Activated CD4-positive, alpha-beta T cell treated with anti-CD3 and anti-CD28 coated beads for 36 hours (primary cell): ENCODE results near the gene MIP. TPM values are rescaled to one million over a fixed set of nuclear protein-coding genes. Genes with fewer than 3 reads are reported as not detected.

Source experiments
- ATAC-seq: fragments of 200-7000 bp; cut with Tn5 transposase; one replicate; pipeline ENCODE4 v1.10.0; 2021; ENCODE audit warnings: mild to moderate bottlenecking, moderate library complexity
- CTCF ChIA-PET: fragments of 350-600 bp; sonication (Branson Sonifier 250); formaldehyde crosslinking; loops from one replicate; lab custom pipeline; 2021; ENCODE audit warnings: antibody characterized with exemption; lab: Charles Lee
- POLR2A ChIA-PET: fragments of 350-600 bp; sonication (Branson Sonifier 250); formaldehyde crosslinking; loops from one replicate; lab custom pipeline; 2021; ENCODE audit warnings: antibody characterized with exemption, inconsistent platforms; lab: Charles Lee
- DNase-seq: peaks from one replicate; pipeline ENCODE4 v3.0.0-alpha.2; 2020
- H3K27ac Mint-ChIP-seq: one replicate; pipeline ENCODE4 v1.8.0; 2021; ENCODE audit warnings: mixed read lengths
- H3K27me3 Mint-ChIP-seq: one replicate; pipeline ENCODE4 v1.8.0; 2021; ENCODE audit warnings: mixed read lengths
- H3K36me3 Mint-ChIP-seq: one replicate; pipeline ENCODE4 v1.8.0; 2021; ENCODE audit warnings: low read depth, mixed read lengths
- H3K4me1 Mint-ChIP-seq: one replicate; pipeline ENCODE4 v1.8.0; 2021; ENCODE audit warnings: mixed read lengths
- H3K4me3 Mint-ChIP-seq: one replicate; pipeline ENCODE4 v1.8.0; 2021; ENCODE audit warnings: mild to moderate bottlenecking, moderate library complexity, mixed read lengths
- H3K9me3 Mint-ChIP-seq: one replicate; pipeline ENCODE4 v1.8.0; 2021; ENCODE audit warnings: low read depth, mixed read lengths
- intact Hi-C, 2 experiments: fragments of 100-400 bp; cut with DNase I in 1 of 2; cut with micrococcal nuclease in 1 of 2; formaldehyde crosslinking; loops; one replicate each; pipeline versions ENCODE4 v1.14.2 to v1.15.1; 2022 to 2024; cut with DNase I, micrococcal nuclease
- total RNA-seq, 2 experiments: library from RNA; stranded (reverse); gene quantifications; one replicate each; pipeline ENCODE4 v1.2.3, GENCODE V29; 2021

Gene MIP
- total RNA-seq, 2 experiments from 2014 or later: not detected

- Mint-ChIP-seq H3K36me3 (peaks cover 14% of the 10 kb centered on the region), H3K4me1 (no peaks in the 10 kb centered on the region), H3K27me3 (no peaks in the 10 kb centered on the region), H3K27ac (no peak overlapping the region), H3K4me3 (no peak overlapping the region), H3K9me3 (no peaks in the 10 kb centered on the region)
- POLR2A ChIA-PET: interaction anchor here (0.6 kb wide), 1 partner anchor 13 kb away, joined by 4 read pairs; no protein-coding TSS in a partner anchor
- CTCF ChIA-PET: interaction anchor here (0.6 to 1.1 kb wide), 2 partner anchors 26 to 233 kb away, joined by 3 read pairs; no protein-coding TSS in a partner anchor
- ATAC-seq (no peak), DNase-seq (no peak)
- intact Hi-C loops: no loop called here
These were observed 16.9 kb downstream of the MIP start for GRCh38 chr12:56437430-56438176.

DNA sequence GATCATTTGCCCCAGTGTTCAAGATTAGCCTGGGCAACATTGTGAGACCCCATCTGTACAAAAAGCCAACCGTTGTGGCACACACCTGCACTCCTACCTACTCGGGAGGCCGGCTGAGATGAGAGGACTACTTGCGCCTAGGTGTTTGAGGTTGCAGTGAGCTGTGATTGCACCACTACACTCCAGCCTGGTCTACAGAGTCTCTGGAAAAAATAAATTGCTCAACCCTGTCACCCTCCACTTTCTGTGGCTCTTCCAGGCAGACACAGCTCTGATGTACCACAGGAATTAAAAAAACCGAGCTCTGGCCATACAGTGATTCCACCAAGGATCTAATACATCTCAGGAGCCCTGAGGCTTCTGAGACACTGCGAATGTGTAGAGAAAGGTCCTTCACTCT is 19.6 kb downstream of the MIP start:
- ChIA-PET POLR2A (no interaction called here), CTCF (no interaction called here)
- DNase-seq (no peak), ATAC-seq (no peak)
- Mint-ChIP-seq H3K36me3 (peaks cover 21% of the 10 kb centered on the region), H3K4me3 (no peak overlapping the region), H3K4me1 (no peaks in the 10 kb centered on the region), H3K27ac (no peak overlapping the region), H3K27me3 (no peaks in the 10 kb centered on the region), H3K9me3 (no peaks in the 10 kb centered on the region)
- intact Hi-C loops: no loop called here

DNA sequence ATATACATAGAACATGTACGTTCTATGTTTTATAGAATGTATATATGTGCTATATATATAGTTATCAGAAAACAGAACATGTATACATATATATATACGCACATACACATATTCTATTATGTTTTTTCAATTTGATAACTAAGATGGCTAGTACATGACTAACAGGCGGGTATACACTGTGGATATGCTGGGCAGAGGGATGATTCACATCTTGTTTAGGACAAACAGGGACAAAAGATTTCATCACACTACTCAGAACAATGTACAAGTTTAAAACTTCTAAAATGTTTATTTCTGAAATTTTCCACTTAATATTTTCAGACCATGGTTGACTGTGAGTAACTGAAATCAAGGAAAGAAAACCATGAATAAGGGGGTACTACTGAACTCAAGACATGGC is 22.6 kb downstream of the MIP start:
- H3K27ac Mint-ChIP-seq: no peak overlapping the region
- intact Hi-C loops: no loop called here
- H3K4me3 Mint-ChIP-seq: no peak overlapping the region
- POLR2A ChIA-PET: no interaction called here
- DNase-seq: no peak
- CTCF ChIA-PET: no interaction called here
- ATAC-seq: no peak
- no peaks in the 10 kb centered on the region for H3K4me1 Mint-ChIP-seq
- H3K36me3 Mint-ChIP-seq: peaks cover 34% of the 10 kb centered on the region
- H3K9me3 Mint-ChIP-seq: no peaks in the 10 kb centered on the region
- no peaks in the 10 kb centered on the region for H3K27me3 Mint-ChIP-seq

DNA sequence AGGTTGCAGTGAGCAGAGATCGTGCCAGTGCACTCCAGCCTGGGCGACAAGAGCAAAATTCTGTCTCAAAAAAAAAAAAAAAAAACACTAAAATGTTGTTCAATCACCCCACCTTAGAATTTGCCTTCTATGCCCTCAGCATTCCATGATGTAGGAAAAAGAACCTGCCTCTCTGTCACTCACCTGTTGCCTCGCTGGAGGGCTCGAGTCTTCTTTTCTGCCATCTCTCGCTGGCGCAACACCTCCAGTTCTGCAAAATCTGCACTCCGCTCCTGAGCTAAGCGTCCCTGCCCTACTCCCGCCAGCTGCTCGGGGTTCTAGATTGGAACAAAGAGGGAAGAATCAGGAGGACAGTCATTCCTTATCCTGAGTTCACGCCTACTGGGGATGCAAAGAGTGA is 23.2 kb downstream of the MIP start:
- Mint-ChIP-seq H3K4me1 (no peaks in the 10 kb centered on the region), H3K9me3 (no peaks in the 10 kb centered on the region), H3K27me3 (no peaks in the 10 kb centered on the region), H3K36me3 (peaks cover 32% of the 10 kb centered on the region), H3K4me3 (no peak overlapping the region), H3K27ac (no peak overlapping the region)
- intact Hi-C loops: no loop called here
- ChIA-PET CTCF (no interaction called here), POLR2A (no interaction called here)
- ATAC-seq (no peak), DNase-seq (no peak)

DNA sequence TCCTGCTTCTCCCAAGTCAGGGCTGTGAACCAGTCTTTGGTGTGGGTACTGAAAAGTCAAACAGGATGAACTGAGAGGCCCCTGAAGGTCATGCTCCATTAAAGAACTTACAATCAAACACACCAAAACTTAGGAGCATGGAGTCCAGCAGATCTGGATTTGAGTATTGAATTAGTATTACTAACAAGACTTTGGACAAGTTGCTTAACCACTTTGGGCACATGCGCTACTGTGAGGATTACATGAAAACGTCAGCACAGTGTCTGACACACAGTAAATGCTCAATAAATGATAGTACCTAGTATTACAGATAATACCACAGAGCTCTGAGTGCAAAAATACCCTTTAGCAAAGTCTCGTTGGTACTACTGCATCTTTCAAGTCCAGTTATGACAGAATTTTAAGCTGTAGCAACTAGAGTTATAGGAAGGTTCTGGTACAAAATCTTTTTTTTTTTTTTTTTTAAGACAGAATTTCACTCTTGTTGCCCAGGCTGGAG is 28.5 kb downstream of the MIP start:
- no peak overlapping the region for H3K4me3 Mint-ChIP-seq
- ChIA-PET POLR2A (no interaction called here), CTCF (interaction anchor here (1.2 kb wide), 1 partner anchor 115 kb away, joined by 3 read pairs; no protein-coding TSS in a partner anchor)
- no peak overlapping the region for H3K27ac Mint-ChIP-seq
- H3K9me3 Mint-ChIP-seq: no peaks in the 10 kb centered on the region
- no peaks in the 10 kb centered on the region for H3K27me3 Mint-ChIP-seq
- peaks cover 11% of the 10 kb centered on the region for H3K4me1 Mint-ChIP-seq
- ATAC-seq: no peak
- peaks cover 49% of the 10 kb centered on the region for H3K36me3 Mint-ChIP-seq
- DNase-seq: no peak
- intact Hi-C loops: no loop called here

- Mint-ChIP-seq H3K4me3 (no peak overlapping the region), H3K27me3 (no peaks in the 10 kb centered on the region), H3K4me1 (peaks cover 11% of the 10 kb centered on the region), H3K36me3 (peaks cover 54% of the 10 kb centered on the region), H3K27ac (no peak overlapping the region), H3K9me3 (no peaks in the 10 kb centered on the region)
- ATAC-seq (peak; percentile 30), DNase-seq (no peak)
- POLR2A ChIA-PET: interaction anchor here (0.6 kb wide), 1 partner anchor 12 kb away, joined by 4 read pairs; no protein-coding TSS in a partner anchor
- intact Hi-C loops: no loop called here
- CTCF ChIA-PET: interaction anchor here (0.6 to 1.2 kb wide), 4 partner anchors 29 to 190 kb away, joined by 3 to 5 read pairs (median 3); no protein-coding TSS in a partner anchor
These were observed 29.3 kb downstream of the MIP start for GRCh38 chr12:56425193-56425592.

DNA sequence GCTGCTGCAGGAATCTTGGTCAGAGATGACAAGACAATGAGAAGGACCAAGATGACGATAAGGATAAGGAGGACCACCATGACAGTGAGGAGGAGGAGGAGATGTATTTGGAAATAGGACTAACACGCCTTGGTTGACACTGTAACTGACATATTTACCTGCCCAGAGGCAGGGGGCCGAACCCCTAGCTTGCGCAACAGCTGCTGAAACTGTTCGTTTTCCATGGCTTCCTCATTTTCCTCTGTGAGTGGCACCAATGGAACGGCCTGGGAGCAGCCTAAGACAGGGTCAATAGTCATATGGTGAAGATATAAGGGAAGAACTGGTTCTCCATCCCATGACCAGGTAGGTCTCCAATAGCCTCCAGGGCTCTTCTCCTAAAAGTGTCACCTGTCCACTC is 34.0 kb downstream of the MIP start:
- POLR2A ChIA-PET: interaction anchor here (0.6 kb wide), 1 partner anchor 137 kb away, joined by 4 read pairs; no protein-coding TSS in a partner anchor
- ATAC-seq: no peak
- no peak overlapping the region for H3K27ac Mint-ChIP-seq
- DNase-seq: no peak
- H3K9me3 Mint-ChIP-seq: no peaks in the 10 kb centered on the region
- no peak overlapping the region for H3K4me3 Mint-ChIP-seq
- H3K27me3 Mint-ChIP-seq: no peaks in the 10 kb centered on the region
- CTCF ChIA-PET: no interaction called here
- peaks cover 7% of the 10 kb centered on the region for H3K4me1 Mint-ChIP-seq
- intact Hi-C loops: no loop called here
- H3K36me3 Mint-ChIP-seq: peaks cover 59% of the 10 kb centered on the region

- ChIA-PET POLR2A (interaction anchor here (0.5 kb wide), 1 partner anchor 64 kb away, joined by 3 read pairs; no protein-coding TSS in a partner anchor), CTCF (interaction anchor here (0.8 to 1.4 kb wide), 2 partner anchors 11 to 56 kb away, joined by 3 read pairs; no protein-coding TSS in a partner anchor)
- ATAC-seq (no peak), DNase-seq (no peak)
- Mint-ChIP-seq H3K27ac (no peak overlapping the region), H3K9me3 (no peaks in the 10 kb centered on the region), H3K36me3 (peaks cover 39% of the 10 kb centered on the region), H3K27me3 (no peaks in the 10 kb centered on the region), H3K4me1 (no peaks in the 10 kb centered on the region), H3K4me3 (no peak overlapping the region)
- intact Hi-C loops: no loop called here
These were observed 36.7 kb downstream of the MIP start for GRCh38 chr12:56417739-56418138.

GRCh38 chr12:56414401-56414800 is 40.1 kb downstream of the MIP start:
- Mint-ChIP-seq H3K4me1 (no peaks in the 10 kb centered on the region), H3K27ac (no peak overlapping the region), H3K36me3 (peaks cover 19% of the 10 kb centered on the region), H3K9me3 (no peaks in the 10 kb centered on the region), H3K27me3 (no peaks in the 10 kb centered on the region), H3K4me3 (no peak overlapping the region)
- no peak for ATAC-seq
- POLR2A ChIA-PET: interaction anchor here (0.6 kb wide), 1 partner anchor 187 kb away, joined by 3 read pairs; no protein-coding TSS in a partner anchor
- intact Hi-C loops: no loop called here
- DNase-seq: no peak
- CTCF ChIA-PET: no interaction called here

DNA sequence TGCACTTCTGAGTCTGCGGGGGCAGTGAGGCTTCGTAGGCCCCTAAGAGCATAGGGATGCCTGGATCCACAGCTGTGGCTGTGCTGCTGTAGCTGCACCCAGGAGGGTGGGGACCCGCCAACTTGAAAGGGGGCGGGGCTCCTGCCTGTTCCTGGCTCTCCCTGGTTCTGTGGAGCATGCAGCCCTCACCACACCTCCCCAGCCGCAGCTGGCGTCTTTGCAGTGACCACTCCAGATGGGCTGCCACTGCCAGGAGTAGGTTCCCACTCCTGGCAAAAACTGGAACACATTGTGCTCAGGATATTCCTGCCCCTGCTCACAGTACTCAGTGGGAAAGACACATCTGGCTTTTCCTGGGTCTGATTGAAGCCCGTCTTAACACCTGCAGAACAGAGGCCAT is 41.1 kb downstream of the MIP start:
- CTCF ChIA-PET: no interaction called here

DNA sequence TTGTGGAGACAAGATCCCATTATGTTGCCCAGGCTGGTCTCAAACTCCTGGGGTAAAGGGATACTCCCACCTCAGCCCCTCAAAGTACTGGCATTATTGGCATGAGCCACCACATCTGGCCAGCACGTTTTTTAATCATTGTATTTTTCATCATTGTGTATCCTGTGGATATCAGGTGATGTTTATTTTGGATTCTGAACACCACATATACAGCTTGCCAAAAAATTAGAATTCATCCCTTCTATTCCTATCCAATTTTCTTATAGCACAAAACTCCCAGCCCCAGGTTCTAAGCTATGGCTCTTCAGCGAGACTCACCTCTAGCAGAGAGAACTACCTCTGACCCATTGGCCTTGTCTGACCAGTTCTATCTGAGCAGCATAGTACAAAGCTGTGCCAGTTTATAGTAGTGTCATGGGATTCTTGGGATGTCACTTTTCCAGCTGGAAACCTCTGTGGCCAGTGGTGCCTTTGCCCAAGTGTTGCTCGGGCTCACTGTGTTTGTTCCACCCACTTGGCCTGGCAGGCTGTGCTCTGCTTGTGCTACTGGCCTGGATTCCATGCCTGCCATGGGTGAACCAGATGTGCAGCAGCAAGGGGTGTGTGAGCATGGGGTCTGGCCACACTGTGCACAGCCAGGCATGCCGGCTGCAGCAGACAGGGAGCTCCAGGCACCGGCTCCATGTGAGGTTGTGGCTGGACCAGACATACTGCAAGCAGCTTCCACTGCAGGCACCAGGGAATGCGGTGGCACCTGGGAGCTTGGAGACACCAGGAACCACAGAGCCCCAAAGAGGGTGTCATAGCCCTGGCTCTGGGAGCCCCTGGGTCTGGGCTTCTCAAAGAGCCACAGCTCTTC is 42.4 kb downstream of the MIP start:
- ATAC-seq (no peak), DNase-seq (no peak)
- Mint-ChIP-seq H3K27ac (no peak overlapping the region), H3K27me3 (no peaks in the 10 kb centered on the region), H3K4me3 (no peak overlapping the region), H3K4me1 (no peaks in the 10 kb centered on the region), H3K36me3 (peaks cover 6% of the 10 kb centered on the region), H3K9me3 (no peaks in the 10 kb centered on the region)
- ChIA-PET CTCF (interaction anchor here (0.5 to 1.0 kb wide), 3 partner anchors 16 to 35 kb away, joined by 3 read pairs; no protein-coding TSS in a partner anchor), POLR2A (no interaction called here)
- intact Hi-C loops: no loop called here

More for the DNA sequence above, 41.1 kb downstream of the MIP start:
- Mint-ChIP-seq H3K27ac (no peak overlapping the region), H3K9me3 (no peaks in the 10 kb centered on the region), H3K4me3 (no peak overlapping the region), H3K27me3 (no peaks in the 10 kb centered on the region), H3K4me1 (no peaks in the 10 kb centered on the region), H3K36me3 (peaks cover 15% of the 10 kb centered on the region)
- DNase-seq (no peak), ATAC-seq (no peak)
- intact Hi-C loops: no loop called here
- POLR2A ChIA-PET: no interaction called here
